Measurements from ENCODE around the gene DAZAP1.
A peak's percentile ranks its signal among the peaks of the same experiment; 100 is the strongest.

Gene DAZAP1

DNA sequence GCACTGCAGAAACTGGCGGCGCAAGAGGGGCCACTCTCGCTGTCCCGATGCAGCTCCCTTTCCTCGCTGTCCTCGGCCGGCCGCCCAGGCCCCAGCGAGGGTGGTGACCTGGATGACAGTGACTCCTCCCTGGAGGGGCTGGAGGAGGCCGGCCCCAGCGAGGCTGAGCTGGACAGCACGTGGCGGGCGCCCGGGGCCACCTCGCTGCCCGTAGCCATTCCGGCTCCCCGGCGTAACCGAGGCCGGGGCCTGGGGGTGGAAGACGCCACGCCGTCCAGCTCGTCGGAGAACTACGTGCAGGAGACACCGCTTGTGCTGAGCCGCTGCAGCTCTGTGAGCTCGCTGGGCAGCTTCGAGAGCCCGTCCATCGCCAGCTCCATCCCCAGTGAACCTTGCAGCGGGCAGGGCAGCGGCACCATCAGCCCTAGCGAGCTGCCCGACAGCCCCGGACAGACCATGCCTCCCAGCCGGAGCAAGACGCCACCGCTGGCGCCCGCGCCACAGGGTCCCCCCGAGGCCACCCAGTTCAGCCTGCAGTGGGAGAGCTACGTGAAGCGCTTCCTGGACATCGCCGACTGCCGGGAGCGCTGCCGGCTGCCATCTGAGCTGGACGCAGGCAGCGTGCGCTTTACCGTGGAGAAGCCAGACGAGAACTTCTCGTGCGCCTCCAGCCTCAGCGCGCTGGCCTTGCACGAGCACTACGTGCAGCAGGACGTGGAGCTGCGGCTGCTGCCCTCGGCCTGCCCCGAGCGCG lies 59.3 kb downstream of the DAZAP1 start:
- no peak overlapping the region for H2BK5ac ChIP-seq (ENCODE audit: low read depth, low read length, poor library complexity, severe bottlenecking)
- WGBS = 24% methylated on average over 66 of the region's 70 CpGs
- no peak overlapping the region for H3K18ac ChIP-seq (ENCODE audit: low read depth in 1 of 2, low read length in 2 of 2)
- no peak overlapping the region for H2BK120ac ChIP-seq (ENCODE audit: low read depth, low read length)
- no peak overlapping the region for H3K9ac ChIP-seq (ENCODE audit: low read length)
- H3K4me1 ChIP-seq (ENCODE audit: control insufficient read depth, insufficient read depth, low read depth, low read length) = peaks cover 61% of the 10 kb centered on the region
- H2AFZ ChIP-seq (ENCODE audit: low read depth, low read length) = no peak overlapping the region
- no peak overlapping the region for H3K4ac ChIP-seq (ENCODE audit: low read depth in 1 of 2, low read length in 2 of 2)
- H2BK12ac ChIP-seq (ENCODE audit: low read length in 2 of 2) = no peak overlapping the region
- no peak overlapping the region for H2AK5ac ChIP-seq (ENCODE audit: low read length, severe bottlenecking)
- H3K36me3 ChIP-seq (ENCODE audit: control insufficient read depth in 1 of 2, insufficient read depth in 2 of 2, low read depth in 1 of 2, low read length in 2 of 2) = peaks cover 0 to 17% of the 10 kb centered on the region in 2 experiments
- H3K9me3 ChIP-seq (ENCODE audit: control insufficient read depth, low read length) = no peaks in the 10 kb centered on the region
- no peak overlapping the region for H3K14ac ChIP-seq (ENCODE audit: low read length in 2 of 2)
- peak overlapping the region in 1 of 2 experiments; percentile 60 for H3K23ac ChIP-seq (ENCODE audit: low read length in 2 of 2)
- H4K8ac ChIP-seq (ENCODE audit: low read length) = no peak overlapping the region
- no peak for DNase-seq
- H3K27ac ChIP-seq (ENCODE audit: low read length, poor library complexity, severe bottlenecking) = no peak overlapping the region
- no peak overlapping the region for H4K91ac ChIP-seq (ENCODE audit: low read length)
- H3K79me1 ChIP-seq (replicated peaks; ENCODE audit: low read length, poor library complexity, severe bottlenecking) = peaks cover 16% of the 10 kb centered on the region
- H3K27me3 ChIP-seq (ENCODE audit: control insufficient read depth in 1 of 2, insufficient read depth in 1 of 2, low read length in 2 of 2) = peaks cover 26 to 54% of the 10 kb centered on the region in 2 experiments
- H3K4me2 ChIP-seq (ENCODE audit: low read length, poor library complexity, severe bottlenecking) = no peak overlapping the region
- H3K4me3 ChIP-seq (ENCODE audit: insufficient read depth in 1 of 2, low read depth in 1 of 2, low read length in 2 of 2) = no peak overlapping the region
- no peak overlapping the region for H2BK15ac ChIP-seq (ENCODE audit: low read depth, poor library complexity, severe bottlenecking)

DNA sequence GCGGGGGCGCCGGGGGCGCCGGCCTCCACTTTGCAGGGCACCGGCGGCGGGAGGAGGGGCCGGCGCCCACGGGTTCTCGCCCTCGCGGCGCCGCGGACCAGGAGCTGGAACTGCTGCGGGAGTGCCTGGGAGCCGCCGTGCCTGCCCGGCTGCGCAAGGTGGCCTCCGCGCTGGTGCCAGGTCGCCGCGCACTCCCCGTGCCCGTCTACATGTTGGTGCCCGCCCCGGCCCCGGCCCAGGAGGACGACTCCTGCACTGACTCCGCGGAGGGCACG lies 59.8 kb downstream of the DAZAP1 start:
- Histone ChIP-seq H3K4ac (ENCODE audit: low read depth in 1 of 2, low read length in 2 of 2) (no peak overlapping the region), H3K27me3 (ENCODE audit: control insufficient read depth in 1 of 2, insufficient read depth in 1 of 2, low read length in 2 of 2) (peaks cover 31 to 59% of the 10 kb centered on the region in 2 experiments), H4K91ac (ENCODE audit: low read length) (no peak overlapping the region), H3K4me2 (ENCODE audit: low read length, poor library complexity, severe bottlenecking) (peak overlapping the region; percentile 1), H3K23ac (ENCODE audit: low read length in 2 of 2) (no peak overlapping the region), H2BK120ac (ENCODE audit: low read depth, low read length) (no peak overlapping the region), H3K4me1 (ENCODE audit: control insufficient read depth, insufficient read depth, low read depth, low read length) (peaks cover 65% of the 10 kb centered on the region), H3K14ac (ENCODE audit: low read length in 2 of 2) (no peak overlapping the region), H3K9ac (ENCODE audit: low read length) (no peak overlapping the region), H3K18ac (ENCODE audit: low read depth in 1 of 2, low read length in 2 of 2) (no peak overlapping the region), H2BK12ac (ENCODE audit: low read length in 2 of 2) (no peak overlapping the region), H2BK15ac (ENCODE audit: low read depth, poor library complexity, severe bottlenecking) (no peak overlapping the region), H3K36me3 (ENCODE audit: control insufficient read depth in 1 of 2, insufficient read depth in 2 of 2, low read depth in 1 of 2, low read length in 2 of 2) (peaks cover 0 to 17% of the 10 kb centered on the region in 2 experiments), H2AK5ac (ENCODE audit: low read length, severe bottlenecking) (no peak overlapping the region), H3K4me3 (ENCODE audit: insufficient read depth in 1 of 2, low read depth in 1 of 2, low read length in 2 of 2) (no peak overlapping the region), H2BK5ac (ENCODE audit: low read depth, low read length, poor library complexity, severe bottlenecking) (no peak overlapping the region), H3K9me3 (ENCODE audit: control insufficient read depth, low read length) (no peaks in the 10 kb centered on the region), H4K8ac (ENCODE audit: low read length) (no peak overlapping the region), H2AFZ (ENCODE audit: low read depth, low read length) (no peak overlapping the region), H3K27ac (ENCODE audit: low read length, poor library complexity, severe bottlenecking) (no peak overlapping the region), H3K79me1 (replicated peaks; ENCODE audit: low read length, poor library complexity, severe bottlenecking) (peaks cover 18% of the 10 kb centered on the region)
- 5% methylated on average over 28 of the region's 36 CpGs for WGBS
- DNase-seq = no peak

DNA sequence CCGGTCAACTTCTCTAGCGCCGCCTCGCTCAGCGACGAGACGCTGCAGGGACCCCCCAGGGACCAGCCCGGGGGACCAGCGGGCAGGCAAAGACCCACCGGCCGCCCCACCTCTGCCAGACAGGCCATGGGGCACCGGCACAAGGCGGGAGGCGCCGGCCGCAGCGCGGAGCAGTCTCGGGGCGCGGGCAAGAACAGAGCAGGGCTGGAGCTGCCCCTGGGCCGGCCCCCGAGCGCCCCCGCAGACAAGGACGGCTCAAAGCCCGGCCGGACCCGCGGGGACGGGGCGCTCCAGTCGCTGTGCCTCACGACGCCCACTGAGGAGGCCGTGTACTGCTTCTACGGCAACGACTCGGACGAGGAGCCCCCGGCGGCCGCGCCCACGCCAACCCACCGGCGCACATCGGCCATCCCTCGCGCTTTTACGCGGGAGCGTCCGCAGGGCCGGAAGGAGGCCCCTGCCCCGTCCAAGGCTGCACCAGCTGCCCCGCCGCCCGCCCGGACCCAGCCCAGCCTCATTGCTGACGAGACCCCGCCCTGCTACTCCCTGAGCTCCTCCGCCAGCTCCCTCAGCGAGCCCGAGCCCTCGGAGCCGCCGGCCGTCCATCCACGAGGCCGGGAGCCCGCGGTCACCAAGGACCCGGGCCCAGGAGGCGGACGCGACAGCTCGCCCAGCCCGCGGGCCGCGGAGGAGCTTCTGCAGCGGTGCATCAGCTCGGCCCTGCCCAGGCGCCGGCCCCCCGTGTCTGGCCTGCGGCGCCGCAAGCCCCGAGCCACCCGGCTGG lies 60.3 kb downstream of the DAZAP1 start:
- Histone ChIP-seq H2BK12ac (ENCODE audit: low read length in 2 of 2) (no peak overlapping the region), H3K23ac (ENCODE audit: low read length in 2 of 2) (no peak overlapping the region), H2AK5ac (ENCODE audit: low read length, severe bottlenecking) (no peak overlapping the region), H3K79me1 (replicated peaks; ENCODE audit: low read length, poor library complexity, severe bottlenecking) (peaks cover 21% of the 10 kb centered on the region), H3K9me3 (ENCODE audit: control insufficient read depth, low read length) (no peaks in the 10 kb centered on the region), H3K9ac (ENCODE audit: low read length) (no peak overlapping the region), H3K27me3 (ENCODE audit: control insufficient read depth in 1 of 2, insufficient read depth in 1 of 2, low read length in 2 of 2) (peaks cover 36 to 64% of the 10 kb centered on the region in 2 experiments), H4K8ac (ENCODE audit: low read length) (no peak overlapping the region), H3K4ac (ENCODE audit: low read depth in 1 of 2, low read length in 2 of 2) (no peak overlapping the region), H3K4me1 (ENCODE audit: control insufficient read depth, insufficient read depth, low read depth, low read length) (peaks cover 70% of the 10 kb centered on the region), H2BK120ac (ENCODE audit: low read depth, low read length) (no peak overlapping the region), H2BK15ac (ENCODE audit: low read depth, poor library complexity, severe bottlenecking) (no peak overlapping the region), H2AFZ (ENCODE audit: low read depth, low read length) (no peak overlapping the region), H3K14ac (ENCODE audit: low read length in 2 of 2) (no peak overlapping the region), H4K91ac (ENCODE audit: low read length) (no peak overlapping the region), H3K18ac (ENCODE audit: low read depth in 1 of 2, low read length in 2 of 2) (no peak overlapping the region), H3K4me2 (ENCODE audit: low read length, poor library complexity, severe bottlenecking) (peak overlapping the region; percentile 26), H3K36me3 (ENCODE audit: control insufficient read depth in 1 of 2, insufficient read depth in 2 of 2, low read depth in 1 of 2, low read length in 2 of 2) (peaks cover 0 to 20% of the 10 kb centered on the region in 2 experiments), H2BK5ac (ENCODE audit: low read depth, low read length, poor library complexity, severe bottlenecking) (no peak overlapping the region), H3K27ac (ENCODE audit: low read length, poor library complexity, severe bottlenecking) (no peak overlapping the region), H3K4me3 (ENCODE audit: insufficient read depth in 1 of 2, low read depth in 1 of 2, low read length in 2 of 2) (no peak overlapping the region)
- 13% methylated on average over 73 of the region's 92 CpGs for WGBS
- no peak for DNase-seq

DNA sequence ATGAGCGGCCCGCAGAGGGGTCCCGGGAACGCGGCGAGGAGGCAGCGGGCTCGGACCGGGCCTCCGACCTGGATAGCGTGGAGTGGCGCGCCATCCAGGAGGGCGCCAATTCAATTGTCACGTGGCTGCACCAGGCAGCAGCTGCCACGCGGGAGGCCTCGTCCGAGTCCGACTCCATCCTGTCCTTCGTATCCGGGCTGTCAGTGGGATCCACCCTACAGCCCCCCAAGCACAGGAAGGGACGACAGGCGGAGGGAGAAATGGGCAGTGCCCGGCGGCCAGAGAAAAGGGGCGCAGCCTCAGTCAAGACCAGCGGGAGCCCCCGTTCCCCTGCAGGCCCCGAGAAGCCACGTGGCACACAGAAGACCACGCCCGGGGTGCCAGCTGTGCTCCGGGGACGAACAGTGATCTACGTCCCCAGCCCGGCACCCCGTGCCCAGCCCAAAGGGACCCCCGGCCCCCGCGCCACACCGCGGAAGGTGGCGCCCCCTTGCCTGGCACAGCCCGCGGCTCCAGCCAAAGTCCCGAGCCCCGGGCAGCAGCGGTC lies 61.0 kb downstream of the DAZAP1 start:
- peaks cover 0 to 24% of the 10 kb centered on the region in 2 experiments for H3K36me3 ChIP-seq (ENCODE audit: control insufficient read depth in 1 of 2, insufficient read depth in 2 of 2, low read depth in 1 of 2, low read length in 2 of 2)
- H2BK5ac ChIP-seq (ENCODE audit: low read depth, low read length, poor library complexity, severe bottlenecking) = no peak overlapping the region
- H3K18ac ChIP-seq (ENCODE audit: low read depth in 1 of 2, low read length in 2 of 2) = no peak overlapping the region
- H4K8ac ChIP-seq (ENCODE audit: low read length) = no peak overlapping the region
- no peak overlapping the region for H3K4me3 ChIP-seq (ENCODE audit: insufficient read depth in 1 of 2, low read depth in 1 of 2, low read length in 2 of 2)
- peaks cover 27% of the 10 kb centered on the region for H3K79me1 ChIP-seq (replicated peaks; ENCODE audit: low read length, poor library complexity, severe bottlenecking)
- no peaks in the 10 kb centered on the region for H3K9me3 ChIP-seq (ENCODE audit: control insufficient read depth, low read length)
- WGBS = 37% methylated on average over 38 of the region's 49 CpGs
- H3K23ac ChIP-seq (ENCODE audit: low read length in 2 of 2) = no peak overlapping the region
- H3K4ac ChIP-seq (ENCODE audit: low read depth in 1 of 2, low read length in 2 of 2) = no peak overlapping the region
- no peak overlapping the region for H3K14ac ChIP-seq (ENCODE audit: low read length in 2 of 2)
- no peak overlapping the region for H3K9ac ChIP-seq (ENCODE audit: low read length)
- peaks cover 72% of the 10 kb centered on the region for H3K4me1 ChIP-seq (ENCODE audit: control insufficient read depth, insufficient read depth, low read depth, low read length)
- H3K4me2 ChIP-seq (ENCODE audit: low read length, poor library complexity, severe bottlenecking) = no peak overlapping the region
- no peak overlapping the region for H2BK120ac ChIP-seq (ENCODE audit: low read depth, low read length)
- no peak overlapping the region for H2AK5ac ChIP-seq (ENCODE audit: low read length, severe bottlenecking)
- no peak overlapping the region for H2BK12ac ChIP-seq (ENCODE audit: low read length in 2 of 2)
- DNase-seq = no peak
- peaks cover 38 to 71% of the 10 kb centered on the region in 2 experiments for H3K27me3 ChIP-seq (ENCODE audit: control insufficient read depth in 1 of 2, insufficient read depth in 1 of 2, low read length in 2 of 2)
- H4K91ac ChIP-seq (ENCODE audit: low read length) = no peak overlapping the region
- H2AFZ ChIP-seq (ENCODE audit: low read depth, low read length) = no peak overlapping the region
- no peak overlapping the region for H2BK15ac ChIP-seq (ENCODE audit: low read depth, poor library complexity, severe bottlenecking)
- no peak overlapping the region for H3K27ac ChIP-seq (ENCODE audit: low read length, poor library complexity, severe bottlenecking)
